ENCODE measurements around the gene CNTNAP2.

The CNTNAP2 gene

DNA sequence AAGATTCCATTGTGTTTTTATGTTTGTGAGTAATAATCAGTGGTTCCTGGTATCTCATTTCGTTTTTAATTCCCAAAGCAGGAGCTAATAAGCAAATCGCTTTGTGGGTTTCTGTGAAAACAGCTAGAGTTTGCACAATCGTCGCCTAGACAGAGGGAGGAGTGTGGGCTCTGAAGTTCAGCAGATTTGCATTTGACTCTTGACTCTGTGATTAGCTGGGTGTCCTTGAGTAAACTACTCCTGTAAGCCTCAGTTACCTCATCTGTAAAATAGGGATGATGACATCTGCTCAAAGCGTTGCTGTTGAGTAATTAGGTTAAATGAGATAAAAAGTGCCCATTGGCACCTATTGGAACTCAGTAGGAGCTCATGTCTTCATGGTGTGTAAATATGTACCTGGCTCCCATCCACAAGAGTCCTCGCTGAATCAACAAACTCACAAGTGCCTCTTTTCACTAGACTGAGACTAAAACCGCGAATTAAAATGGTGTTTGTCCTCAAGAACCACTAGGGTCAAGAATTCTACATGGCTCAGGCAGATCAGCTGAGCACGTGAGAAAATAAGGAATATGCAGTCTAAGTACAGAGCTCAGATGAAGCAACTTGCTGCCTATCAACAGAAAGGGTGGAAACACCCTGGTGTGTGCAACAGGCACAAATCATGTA lies 2088.2 kb downstream of the CNTNAP2 start:
- H3K9me3 ChIP-seq (ENCODE audit: control insufficient read depth, low read length): no peaks in the 10 kb centered on the region
- no peaks in the 10 kb centered on the region for H3K36me3 ChIP-seq (ENCODE audit: control insufficient read depth, insufficient read depth, low read length)
- no peaks in the 10 kb centered on the region for H3K27me3 ChIP-seq (ENCODE audit: control insufficient read depth, insufficient read depth, low read length, poor library complexity, severe bottlenecking)
- H3K4me1 ChIP-seq (ENCODE audit: control insufficient read depth, insufficient read depth, low read length): no peaks in the 10 kb centered on the region
- no peak overlapping the region for H3K27ac ChIP-seq (ENCODE audit: insufficient read depth, low read depth, low read length, poor library complexity, severe bottlenecking)
- no peak overlapping the region for H3K4me3 ChIP-seq (ENCODE audit: insufficient read depth, low read depth, low read length)
- WGBS, 2 experiments: 91% methylated on average over 9 of the region's 9 CpGs

DNA sequence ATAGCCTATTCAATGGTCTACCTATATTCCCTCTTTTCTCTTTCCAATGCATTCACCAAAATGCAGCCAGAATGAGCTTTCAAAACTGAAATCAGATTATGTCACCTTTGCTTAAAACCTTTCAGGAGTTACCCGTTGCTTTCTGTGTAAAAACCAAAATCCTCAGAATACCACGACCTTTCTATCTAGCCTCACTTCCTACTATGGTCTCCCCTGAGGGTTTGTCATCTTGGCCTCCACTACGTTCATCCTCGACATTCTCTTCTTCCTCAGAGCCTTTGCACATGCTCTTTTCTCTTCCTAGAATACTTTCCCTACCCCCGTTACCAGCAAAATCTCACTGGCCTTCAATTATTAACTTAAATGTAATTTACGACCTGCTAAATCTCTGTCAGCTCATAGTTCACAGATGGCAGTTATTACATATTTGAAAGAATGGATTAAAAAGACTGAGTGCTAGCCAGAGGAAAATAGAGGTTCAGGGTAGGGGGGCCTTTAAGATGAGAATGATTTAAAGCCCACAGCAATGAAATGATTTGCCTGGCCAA lies 2093.1 kb downstream of the CNTNAP2 start:
- 91 to 94% methylated on average over 6 of the region's 6 CpGs for WGBS, 2 experiments
- H3K4me3 ChIP-seq (ENCODE audit: insufficient read depth, low read depth, low read length): no peak overlapping the region
- H3K9me3 ChIP-seq (ENCODE audit: control insufficient read depth, low read length): no peaks in the 10 kb centered on the region
- no peaks in the 10 kb centered on the region for H3K27me3 ChIP-seq (ENCODE audit: control insufficient read depth, insufficient read depth, low read length, poor library complexity, severe bottlenecking)
- no peak overlapping the region for H3K27ac ChIP-seq (ENCODE audit: insufficient read depth, low read depth, low read length, poor library complexity, severe bottlenecking)
- no peaks in the 10 kb centered on the region for H3K4me1 ChIP-seq (ENCODE audit: control insufficient read depth, insufficient read depth, low read length)
- H3K36me3 ChIP-seq (ENCODE audit: control insufficient read depth, insufficient read depth, low read length): no peaks in the 10 kb centered on the region

DNA sequence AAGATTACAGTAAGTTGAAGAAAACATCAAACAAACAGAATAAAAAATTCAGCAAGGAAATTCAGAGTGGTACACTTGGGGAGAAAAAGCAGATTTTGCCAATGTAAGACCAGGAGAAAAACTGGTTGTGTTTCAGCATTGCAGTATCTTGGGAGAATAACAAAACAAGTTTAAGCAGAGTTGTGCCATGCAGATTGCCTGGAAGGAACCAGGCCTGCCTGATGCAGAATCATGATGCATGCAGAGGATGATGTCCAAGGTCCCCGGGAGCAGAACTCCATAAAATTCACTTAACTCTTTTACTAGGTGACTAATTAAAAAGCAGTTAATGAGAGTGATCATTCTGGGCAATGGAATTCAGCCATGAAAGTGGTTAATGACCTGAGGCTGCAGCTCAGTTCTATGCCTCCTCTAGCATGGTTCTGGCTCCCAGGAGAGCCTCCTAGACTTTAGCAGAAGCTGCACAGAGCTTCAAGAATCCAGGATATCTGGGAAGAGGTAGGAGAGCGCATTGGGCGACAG lies 2094.3 kb downstream of the CNTNAP2 start:
- no peaks in the 10 kb centered on the region for H3K4me1 ChIP-seq (ENCODE audit: control insufficient read depth, insufficient read depth, low read length)
- no peaks in the 10 kb centered on the region for H3K27me3 ChIP-seq (ENCODE audit: control insufficient read depth, insufficient read depth, low read length, poor library complexity, severe bottlenecking)
- H3K36me3 ChIP-seq (ENCODE audit: control insufficient read depth, insufficient read depth, low read length): no peaks in the 10 kb centered on the region
- no peak overlapping the region for H3K27ac ChIP-seq (ENCODE audit: insufficient read depth, low read depth, low read length, poor library complexity, severe bottlenecking)
- no peaks in the 10 kb centered on the region for H3K9me3 ChIP-seq (ENCODE audit: control insufficient read depth, low read length)
- H3K4me3 ChIP-seq (ENCODE audit: insufficient read depth, low read depth, low read length): no peak overlapping the region
- 95 to 100% methylated on average over 3 of the region's 3 CpGs for WGBS, 2 experiments

DNA sequence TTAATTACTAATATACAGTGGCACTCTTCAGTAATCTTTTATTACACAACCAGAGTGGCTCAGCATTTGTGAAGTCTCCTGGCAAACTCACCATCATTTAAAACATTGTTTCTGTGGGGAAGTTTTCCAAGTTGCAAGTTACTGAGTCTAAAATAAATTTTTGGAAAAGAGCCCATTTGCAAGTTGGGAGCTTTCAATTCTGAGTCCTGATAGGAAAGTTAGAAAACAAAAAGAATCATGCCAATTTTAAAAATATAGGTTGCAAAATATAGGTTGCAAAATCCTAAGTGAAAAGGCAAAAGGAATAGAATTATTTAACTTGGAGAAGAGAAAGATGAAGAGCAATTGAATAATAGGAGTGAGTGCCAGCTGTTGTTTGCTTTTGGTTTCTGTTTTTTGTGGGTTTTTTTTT lies 2095.1 kb downstream of the CNTNAP2 start:
- Histone ChIP-seq H3K4me1 (ENCODE audit: control insufficient read depth, insufficient read depth, low read length) (no peaks in the 10 kb centered on the region), H3K4me3 (ENCODE audit: insufficient read depth, low read depth, low read length) (no peak overlapping the region), H3K36me3 (ENCODE audit: control insufficient read depth, insufficient read depth, low read length) (no peaks in the 10 kb centered on the region), H3K27me3 (ENCODE audit: control insufficient read depth, insufficient read depth, low read length, poor library complexity, severe bottlenecking) (no peaks in the 10 kb centered on the region), H3K27ac (ENCODE audit: insufficient read depth, low read depth, low read length, poor library complexity, severe bottlenecking) (no peak overlapping the region), H3K9me3 (ENCODE audit: control insufficient read depth, low read length) (no peaks in the 10 kb centered on the region)

DNA sequence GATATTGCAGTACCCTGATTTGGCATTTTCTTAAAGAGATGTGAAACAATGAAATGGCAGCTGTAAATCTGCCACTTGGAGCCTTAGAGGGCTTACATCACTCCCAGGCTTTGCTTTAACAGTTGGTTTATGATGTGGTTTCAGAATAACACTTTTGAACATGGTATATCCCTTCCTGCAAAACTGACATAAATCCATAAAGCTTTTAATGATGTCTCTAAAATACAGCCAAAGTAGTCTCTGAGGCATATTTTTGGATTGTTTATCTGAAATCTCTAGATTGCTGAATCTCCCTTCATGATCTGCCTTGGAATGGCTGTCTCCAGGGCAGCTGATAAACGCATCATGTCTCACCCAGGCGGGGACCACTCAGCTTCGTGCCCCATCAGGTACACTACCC lies 2096.1 kb downstream of the CNTNAP2 start:
- H3K4me3 ChIP-seq (ENCODE audit: insufficient read depth, low read depth, low read length): no peak overlapping the region
- no peaks in the 10 kb centered on the region for H3K27me3 ChIP-seq (ENCODE audit: control insufficient read depth, insufficient read depth, low read length, poor library complexity, severe bottlenecking)
- WGBS, 2 experiments: 90 to 91% methylated on average over 3 of the region's 3 CpGs
- H3K4me1 ChIP-seq (ENCODE audit: control insufficient read depth, insufficient read depth, low read length): no peaks in the 10 kb centered on the region
- no peak overlapping the region for H3K27ac ChIP-seq (ENCODE audit: insufficient read depth, low read depth, low read length, poor library complexity, severe bottlenecking)
- H3K36me3 ChIP-seq (ENCODE audit: control insufficient read depth, insufficient read depth, low read length): no peaks in the 10 kb centered on the region
- no peaks in the 10 kb centered on the region for H3K9me3 ChIP-seq (ENCODE audit: control insufficient read depth, low read length)

DNA sequence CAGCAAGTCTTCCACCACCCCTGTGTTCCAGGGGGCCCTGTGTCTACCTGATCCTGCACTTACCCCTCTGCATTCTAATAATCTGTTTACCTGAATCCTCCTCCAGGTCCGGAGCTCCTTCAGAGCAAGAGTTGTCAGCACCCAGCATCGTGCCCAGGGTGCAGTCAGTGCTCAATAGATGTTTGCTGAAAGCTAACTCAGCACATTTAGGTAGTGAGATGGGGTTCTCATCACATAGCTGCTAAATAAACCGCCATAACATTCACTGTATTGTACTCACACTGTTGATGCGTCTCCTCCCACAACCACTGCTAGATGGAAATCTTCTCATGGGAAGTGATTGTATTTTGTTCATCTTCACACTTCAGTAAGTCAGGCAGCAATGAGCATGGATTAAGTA lies 2097.5 kb downstream of the CNTNAP2 start:
- H3K4me1 ChIP-seq (ENCODE audit: control insufficient read depth, insufficient read depth, low read length): no peaks in the 10 kb centered on the region
- H3K4me3 ChIP-seq (ENCODE audit: insufficient read depth, low read depth, low read length): no peak overlapping the region
- 93 to 97% methylated on average over 4 of the region's 4 CpGs for WGBS, 2 experiments
- no peaks in the 10 kb centered on the region for H3K9me3 ChIP-seq (ENCODE audit: control insufficient read depth, low read length)
- H3K27me3 ChIP-seq (ENCODE audit: control insufficient read depth, insufficient read depth, low read length, poor library complexity, severe bottlenecking): no peaks in the 10 kb centered on the region
- H3K36me3 ChIP-seq (ENCODE audit: control insufficient read depth, insufficient read depth, low read length): no peaks in the 10 kb centered on the region
- H3K27ac ChIP-seq (ENCODE audit: insufficient read depth, low read depth, low read length, poor library complexity, severe bottlenecking): no peak overlapping the region

DNA sequence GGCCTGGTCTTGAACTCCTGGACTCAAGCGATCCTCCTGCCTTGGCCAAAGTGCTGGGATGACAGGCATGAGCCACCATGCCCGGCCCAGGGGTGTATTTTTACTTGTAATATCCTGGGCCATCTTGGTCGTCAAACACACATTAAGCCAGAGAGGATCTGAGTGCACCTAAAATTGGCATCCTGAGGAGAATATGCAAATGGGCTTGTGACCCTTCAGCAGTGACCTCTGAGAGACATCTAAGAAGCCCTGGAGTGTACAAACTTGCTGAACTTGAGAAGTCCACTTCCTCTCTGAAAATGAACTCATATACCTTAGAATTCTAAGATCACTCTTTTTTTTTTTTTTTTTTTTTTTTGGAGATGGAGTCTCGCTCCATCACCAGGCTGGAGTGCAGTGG lies 2102.0 kb downstream of the CNTNAP2 start:
- H3K4me1 ChIP-seq (ENCODE audit: control insufficient read depth, insufficient read depth, low read length): no peaks in the 10 kb centered on the region
- 92 to 96% methylated on average over 4 of the region's 4 CpGs for WGBS, 2 experiments
- no peaks in the 10 kb centered on the region for H3K27me3 ChIP-seq (ENCODE audit: control insufficient read depth, insufficient read depth, low read length, poor library complexity, severe bottlenecking)
- no peak overlapping the region for H3K4me3 ChIP-seq (ENCODE audit: insufficient read depth, low read depth, low read length)
- no peak overlapping the region for H3K27ac ChIP-seq (ENCODE audit: insufficient read depth, low read depth, low read length, poor library complexity, severe bottlenecking)
- H3K9me3 ChIP-seq (ENCODE audit: control insufficient read depth, low read length): no peaks in the 10 kb centered on the region
- no peaks in the 10 kb centered on the region for H3K36me3 ChIP-seq (ENCODE audit: control insufficient read depth, insufficient read depth, low read length)

DNA sequence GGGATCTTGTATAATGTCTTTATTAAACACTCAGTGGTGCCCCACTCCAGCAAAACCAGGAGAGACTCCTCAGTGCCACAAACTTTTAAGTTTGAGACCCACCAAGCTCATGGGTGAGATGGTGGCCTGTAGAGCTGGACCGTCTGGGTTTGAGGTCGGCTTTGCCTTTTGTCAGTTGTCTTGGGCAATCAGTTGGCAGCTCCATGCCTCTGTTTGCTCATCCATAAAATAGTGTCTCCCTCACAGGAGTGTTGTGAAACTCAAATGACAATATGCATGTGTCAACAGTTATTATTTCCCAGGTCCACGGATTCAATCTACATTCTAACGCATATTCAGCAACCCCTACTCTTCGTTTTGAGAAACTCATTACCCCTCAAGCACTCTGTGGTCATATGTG lies 2106.1 kb downstream of the CNTNAP2 start:
- Histone ChIP-seq H3K27me3 (ENCODE audit: control insufficient read depth, insufficient read depth, low read length, poor library complexity, severe bottlenecking) (no peaks in the 10 kb centered on the region), H3K4me3 (ENCODE audit: insufficient read depth, low read depth, low read length) (no peak overlapping the region), H3K27ac (ENCODE audit: insufficient read depth, low read depth, low read length, poor library complexity, severe bottlenecking) (no peak overlapping the region), H3K36me3 (ENCODE audit: control insufficient read depth, insufficient read depth, low read length) (no peaks in the 10 kb centered on the region), H3K4me1 (ENCODE audit: control insufficient read depth, insufficient read depth, low read length) (no peaks in the 10 kb centered on the region), H3K9me3 (ENCODE audit: control insufficient read depth, low read length) (no peaks in the 10 kb centered on the region)
- WGBS, 2 experiments: 71 to 74% methylated on average over 5 of the region's 5 CpGs

DNA sequence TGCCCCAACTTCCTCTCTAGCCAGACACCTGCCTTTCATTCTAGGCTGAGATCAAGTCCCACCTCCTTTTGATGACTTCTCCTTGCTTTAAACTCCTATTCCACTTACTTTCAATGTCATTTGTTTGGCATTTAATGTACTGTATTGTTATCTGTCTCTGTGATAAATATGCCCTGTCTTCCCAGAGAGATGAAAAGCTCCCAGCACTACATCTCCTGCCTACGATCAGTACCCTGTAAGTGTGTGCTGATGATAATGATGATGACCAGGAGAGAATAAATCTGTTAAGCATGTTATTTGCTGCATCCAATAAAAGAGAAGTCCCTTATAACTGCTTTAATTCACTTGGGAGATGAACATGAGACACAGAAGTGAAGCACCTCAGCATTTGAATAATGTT lies 2106.6 kb downstream of the CNTNAP2 start:
- WGBS, 2 experiments: 100% methylated on average over 1 of the region's 1 CpG
- Histone ChIP-seq H3K4me1 (ENCODE audit: control insufficient read depth, insufficient read depth, low read length) (no peaks in the 10 kb centered on the region), H3K36me3 (ENCODE audit: control insufficient read depth, insufficient read depth, low read length) (no peaks in the 10 kb centered on the region), H3K4me3 (ENCODE audit: insufficient read depth, low read depth, low read length) (no peak overlapping the region), H3K27ac (ENCODE audit: insufficient read depth, low read depth, low read length, poor library complexity, severe bottlenecking) (no peak overlapping the region), H3K9me3 (ENCODE audit: control insufficient read depth, low read length) (no peaks in the 10 kb centered on the region), H3K27me3 (ENCODE audit: control insufficient read depth, insufficient read depth, low read length, poor library complexity, severe bottlenecking) (no peaks in the 10 kb centered on the region)

DNA sequence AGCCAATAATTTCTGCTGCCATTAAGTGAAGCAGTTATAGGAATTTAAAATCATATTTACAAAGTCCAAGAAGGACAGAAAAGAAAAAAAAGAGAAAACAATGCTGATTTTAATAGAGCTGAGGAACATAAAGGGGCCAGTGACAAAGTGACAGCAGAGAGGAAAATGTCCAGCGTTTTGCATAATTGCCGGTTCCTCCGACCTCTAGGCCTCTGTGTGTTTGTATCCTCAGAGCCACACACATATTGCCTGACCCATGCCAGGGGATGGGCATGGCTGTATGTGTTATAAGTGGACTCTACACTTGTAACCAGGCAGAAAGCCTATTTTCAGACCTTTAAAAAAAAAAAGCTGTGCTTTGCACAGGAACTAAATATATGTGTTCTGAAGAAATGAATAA lies 2107.1 kb downstream of the CNTNAP2 start:
- WGBS, 2 experiments: 90 to 97% methylated on average over 3 of the region's 3 CpGs
- no peaks in the 10 kb centered on the region for H3K9me3 ChIP-seq (ENCODE audit: control insufficient read depth, low read length)
- H3K4me1 ChIP-seq (ENCODE audit: control insufficient read depth, insufficient read depth, low read length): no peaks in the 10 kb centered on the region
- no peak overlapping the region for H3K4me3 ChIP-seq (ENCODE audit: insufficient read depth, low read depth, low read length)
- H3K27ac ChIP-seq (ENCODE audit: insufficient read depth, low read depth, low read length, poor library complexity, severe bottlenecking): no peak overlapping the region
- H3K36me3 ChIP-seq (ENCODE audit: control insufficient read depth, insufficient read depth, low read length): no peaks in the 10 kb centered on the region
- H3K27me3 ChIP-seq (ENCODE audit: control insufficient read depth, insufficient read depth, low read length, poor library complexity, severe bottlenecking): no peaks in the 10 kb centered on the region

Data from ectodermal cell (in vitro differentiated cells).